Measurements from ENCODE around the gene RFPL2.

GRCh38 chr22:32207971-32208480, 3.2 kb upstream of the RFPL2 start:
- TF ChIP-seq POLR2A (IDR thresholded peaks at IDR 0.05; ENCODE audit: low read length) (no peak), GATA1 (IDR thresholded peaks at IDR 0.05; ENCODE audit: low read depth, low read length) (no peak)

Measured in erythroblast (primary cell).